DOHH2 (cell line): ENCODE data around the gene TWIST2.

Experiments used
- H3F3A ChIP-seq: fragments of 200-600 bp; sonication (generic), shearing (Covaris generic); 2 replicates; pipeline ENCODE4 v1.6.0; 2016; ENCODE audit warnings: antibody characterized with exemption, mild to moderate bottlenecking; ENCODE audit not compliant: control insufficient read depth, insufficient read depth
- H3K27ac ChIP-seq: fragments of 200-600 bp; sonication (generic); 2 replicates; pipeline ENCODE4 v1.5.1; 2014; ENCODE audit warnings: low read depth, mild to moderate bottlenecking, low read length, moderate library complexity
- H3K27me3 ChIP-seq: fragments of 200-600 bp; sonication (generic); 2 replicates; pipeline ENCODE4 v1.6.1; 2014; ENCODE audit warnings: mild to moderate bottlenecking, low read length, mixed read lengths; ENCODE audit not compliant: control insufficient read depth
- H3K36me3 ChIP-seq: fragments of 200-600 bp; sonication (generic); 2 replicates; pipeline ENCODE4 v1.6.1; 2014; ENCODE audit warnings: mild to moderate bottlenecking, low read length, moderate library complexity, mixed read lengths; ENCODE audit not compliant: control insufficient read depth
- H3K4me1 ChIP-seq: fragments of 200-600 bp; sonication (generic); 2 replicates; pipeline ENCODE4 v1.6.1; 2014; ENCODE audit warnings: mild to moderate bottlenecking, low read length, mixed read lengths; ENCODE audit not compliant: control insufficient read depth
- H3K4me2 ChIP-seq: fragments of 200-600 bp; sonication (generic); 2 replicates; pipeline ENCODE4 v1.6.0; 2014; ENCODE audit warnings: mild to moderate bottlenecking, low read length, moderate library complexity
- H3K4me3 ChIP-seq: fragments of 200-600 bp; sonication (generic); 2 replicates; pipeline ENCODE4 v1.5.1; 2014; ENCODE audit warnings: mild to moderate bottlenecking, low read length, mixed read lengths
- H3K79me2 ChIP-seq: fragments of 200-600 bp; sonication (generic); 2 replicates; pipeline ENCODE4 v1.6.1; 2014; ENCODE audit warnings: mild to moderate bottlenecking, low read length, mixed read lengths; ENCODE audit not compliant: control insufficient read depth
- H3K9me2 ChIP-seq: fragments of 200-600 bp; sonication (generic); replicated peaks from 2 replicates; pipeline ENCODE4 v1.6.1; 2014; ENCODE audit warnings: mild to moderate bottlenecking, low read length, mixed read lengths; ENCODE audit not compliant: control insufficient read depth
- H3K9me3 ChIP-seq: fragments of 200-600 bp; sonication (generic); 2 replicates; pipeline ENCODE4 v1.6.1; 2014; ENCODE audit warnings: antibody characterized with exemption, low read length, mixed read lengths; ENCODE audit not compliant: control insufficient read depth, insufficient read depth
- H4K20me1 ChIP-seq: fragments of 200-600 bp; sonication (generic); 2 replicates; pipeline ENCODE4 v1.6.0; 2014; ENCODE audit warnings: low read depth, mild to moderate bottlenecking, antibody characterized with exemption, low read length, moderate library complexity; ENCODE audit not compliant: control insufficient read depth, insufficient read depth
- EZH2phosphoT487 ChIP-seq: fragments of 200-600 bp; sonication (generic); IDR thresholded peaks from 2 replicates; pipeline ENCODE4 v1.6.1; 2017; ENCODE audit warnings: borderline replicate concordance, mild to moderate bottlenecking, antibody characterized with exemption, low read length, moderate library complexity, mixed read lengths
- TF ChIP-seq, protein P1 (sequence below): fragments of 200-600 bp; sonication (generic); IDR thresholded peaks from one replicate; pipeline ENCODE4 v1.5.1; 2014; ENCODE audit warnings: antibody characterized with exemption, mild to moderate bottlenecking, low read depth, low read length; ENCODE audit not compliant: poor library complexity, severe bottlenecking

The TWIST2 gene

GRCh38 chr2:238859636-238860347, 11.9 kb downstream of the TWIST2 start:
- H3F3A ChIP-seq, result no peaks in the 10 kb centered on the region
- TF ChIP-seq EZH2phosphoT487, result no peak
- TF ChIP-seq, protein P1, sequence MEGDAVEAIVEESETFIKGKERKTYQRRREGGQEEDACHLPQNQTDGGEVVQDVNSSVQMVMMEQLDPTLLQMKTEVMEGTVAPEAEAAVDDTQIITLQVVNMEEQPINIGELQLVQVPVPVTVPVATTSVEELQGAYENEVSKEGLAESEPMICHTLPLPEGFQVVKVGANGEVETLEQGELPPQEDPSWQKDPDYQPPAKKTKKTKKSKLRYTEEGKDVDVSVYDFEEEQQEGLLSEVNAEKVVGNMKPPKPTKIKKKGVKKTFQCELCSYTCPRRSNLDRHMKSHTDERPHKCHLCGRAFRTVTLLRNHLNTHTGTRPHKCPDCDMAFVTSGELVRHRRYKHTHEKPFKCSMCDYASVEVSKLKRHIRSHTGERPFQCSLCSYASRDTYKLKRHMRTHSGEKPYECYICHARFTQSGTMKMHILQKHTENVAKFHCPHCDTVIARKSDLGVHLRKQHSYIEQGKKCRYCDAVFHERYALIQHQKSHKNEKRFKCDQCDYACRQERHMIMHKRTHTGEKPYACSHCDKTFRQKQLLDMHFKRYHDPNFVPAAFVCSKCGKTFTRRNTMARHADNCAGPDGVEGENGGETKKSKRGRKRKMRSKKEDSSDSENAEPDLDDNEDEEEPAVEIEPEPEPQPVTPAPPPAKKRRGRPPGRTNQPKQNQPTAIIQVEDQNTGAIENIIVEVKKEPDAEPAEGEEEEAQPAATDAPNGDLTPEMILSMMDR, result no peak
- H3K4me2 ChIP-seq, result no peak overlapping the region
- peaks cover 3% of the 10 kb centered on the region; the same call in 1 of the 2 replicates for H4K20me1 ChIP-seq
- H3K27ac ChIP-seq, result no peak overlapping the region
- H3K4me1 ChIP-seq, result no peaks in the 10 kb centered on the region
- H3K9me3 ChIP-seq, result no peaks in the 10 kb centered on the region
- no peaks in the 10 kb centered on the region for H3K27me3 ChIP-seq
- H3K9me2 ChIP-seq, result no peaks in the 10 kb centered on the region
- no peaks in the 10 kb centered on the region for H3K79me2 ChIP-seq
- H3K36me3 ChIP-seq, result no peaks in the 10 kb centered on the region
- H3K4me3 ChIP-seq, result no peak overlapping the region

GRCh38 chr2:238861013-238861730, 13.3 kb downstream of the TWIST2 start:
- Histone ChIP-seq H3K9me3 (no peaks in the 10 kb centered on the region), H3K9me2 (no peaks in the 10 kb centered on the region), H3K79me2 (no peaks in the 10 kb centered on the region), H3K4me1 (no peaks in the 10 kb centered on the region), H4K20me1 (peaks cover 3% of the 10 kb centered on the region; the same call in 1 of the 2 replicates), H3K27me3 (no peaks in the 10 kb centered on the region), H3K4me3 (no peak overlapping the region), H3K4me2 (no peak overlapping the region), H3K36me3 (no peaks in the 10 kb centered on the region), H3K27ac (no peak overlapping the region), H3F3A (no peaks in the 10 kb centered on the region)
- TF ChIP-seq, protein P1, result no peak
- no peak for TF ChIP-seq EZH2phosphoT487

DNA sequence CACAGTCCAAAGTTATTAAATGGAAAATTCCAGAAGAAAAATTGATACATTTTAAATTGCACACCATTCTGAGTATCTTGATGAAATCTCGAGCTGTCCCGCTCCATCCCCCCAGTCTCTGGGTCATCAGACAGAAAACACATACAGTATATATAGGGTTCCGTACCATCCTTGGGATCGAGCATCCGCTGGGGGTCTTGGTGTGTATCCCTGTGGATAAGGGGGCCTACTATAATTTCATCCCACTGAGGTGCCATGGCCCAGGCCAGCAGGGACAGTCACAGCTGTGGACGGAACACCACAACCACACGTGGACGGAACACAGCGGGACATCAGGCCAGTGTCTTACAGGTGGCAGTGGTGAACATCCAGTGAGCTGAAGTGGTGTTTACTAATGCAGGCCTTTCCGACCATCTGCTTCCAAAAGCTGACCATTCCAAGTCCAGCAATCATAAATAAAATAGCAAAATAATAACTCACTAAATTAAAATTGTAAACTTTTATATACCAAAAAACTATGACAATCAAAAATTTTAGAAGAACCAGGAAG, 14.0 kb downstream of the TWIST2 start:
- no peaks in the 10 kb centered on the region for H3K27me3 ChIP-seq
- H4K20me1 ChIP-seq, result peaks cover 3% of the 10 kb centered on the region; the same call in 1 of the 2 replicates
- H3K4me2 ChIP-seq, result no peak overlapping the region
- no peaks in the 10 kb centered on the region for H3K4me1 ChIP-seq
- no peaks in the 10 kb centered on the region for H3K9me3 ChIP-seq
- H3K4me3 ChIP-seq, result no peak overlapping the region
- no peaks in the 10 kb centered on the region for H3K9me2 ChIP-seq
- H3F3A ChIP-seq, result no peaks in the 10 kb centered on the region
- TF ChIP-seq, protein P1, result no peak
- TF ChIP-seq EZH2phosphoT487, result no peak
- no peaks in the 10 kb centered on the region for H3K36me3 ChIP-seq
- no peak overlapping the region for H3K27ac ChIP-seq
- H3K79me2 ChIP-seq, result no peaks in the 10 kb centered on the region
